GM19351 (cell line): Measurements from ENCODE around the gene KPNA5.
"Not testable (repeated sequence)": the region's sequence is repeated elsewhere in the genome, so short reads cannot be mapped to it uniquely, and the experiment has no call there.

Experiments used
- ATAC-seq: cut with Tn5 transposase; IDR thresholded peaks from one replicate; pipeline ENCODE4 v1.9.1; 2021; ENCODE audit warnings: mild to moderate bottlenecking, moderate library complexity; ENCODE audit not compliant: unreplicated experiment

KPNA5 gene

GRCh38 chr6:116680880-116681672, at the start of gene KPNA5:
KPNA5 (plus strand) TSS chr6:116681211; CDS start chr6:116681335, 124 bp downstream.
- peak; percentile 93 for ATAC-seq

GRCh38 chr6:116631379-116631990, 49.5 kb upstream of the KPNA5 start:
- ATAC-seq = no peak

- ATAC-seq = no peak
Measured at GRCh38 chr6:116633685-116634084, 47.3 kb upstream of the KPNA5 start.

- no peak for ATAC-seq
Measured at GRCh38 chr6:116648156-116648555, 32.9 kb upstream of the KPNA5 start.

GRCh38 chr6:116649129-116649528, 31.9 kb upstream of the KPNA5 start:
- no peak for ATAC-seq

- no peak for ATAC-seq
Measured at GRCh38 chr6:116651916-116652315, 29.1 kb upstream of the KPNA5 start.

- no peak for ATAC-seq
Measured at GRCh38 chr6:116661594-116661993, 19.4 kb upstream of the KPNA5 start.

GRCh38 chr6:116662202-116662601, 18.8 kb upstream of the KPNA5 start:
- ATAC-seq = no peak

- ATAC-seq = no peak
Measured at GRCh38 chr6:116663308-116663707, 17.7 kb upstream of the KPNA5 start.

- not testable (repeated sequence) for ATAC-seq
Measured at GRCh38 chr6:116664169-116664568, 16.8 kb upstream of the KPNA5 start.

GRCh38 chr6:116665464-116665863, 15.5 kb upstream of the KPNA5 start:
- no peak for ATAC-seq

GRCh38 chr6:116666869-116667268, 14.1 kb upstream of the KPNA5 start:
- peak; percentile 43 for ATAC-seq

- peak; percentile 36 for ATAC-seq
Measured at GRCh38 chr6:116667623-116668022, 13.4 kb upstream of the KPNA5 start.

GRCh38 chr6:116672306-116672705, 8.7 kb upstream of the KPNA5 start:
- no peak for ATAC-seq

- ATAC-seq = no peak
Measured at GRCh38 chr6:116676021-116676420, 5.0 kb upstream of the KPNA5 start.

GRCh38 chr6:116682334-116682712, 1.3 kb downstream of the KPNA5 start:
- ATAC-seq = peak; percentile 19

GRCh38 chr6:116685437-116685993, 4.5 kb downstream of the KPNA5 start:
- ATAC-seq = no peak

GRCh38 chr6:116686475-116687101, 5.6 kb downstream of the KPNA5 start:
- not testable (repeated sequence) for ATAC-seq

- no peak for ATAC-seq
Measured at GRCh38 chr6:116691154-116691553, 10.1 kb downstream of the KPNA5 start.

GRCh38 chr6:116692873-116693272, 11.9 kb downstream of the KPNA5 start:
- not testable (repeated sequence) for ATAC-seq

- not testable (repeated sequence) for ATAC-seq
Measured at GRCh38 chr6:116693275-116693674, 12.3 kb downstream of the KPNA5 start.

GRCh38 chr6:116695401-116695800, 14.4 kb downstream of the KPNA5 start:
- ATAC-seq = peak; percentile 89
